Inflammatory macrophage treated with lipopolysaccharide for 1 hour (primary cell): Measurements from ENCODE around the gene TMC1.
A peak's percentile ranks its signal among the peaks of the same experiment; 100 is the strongest.
"Not testable (repeated sequence)": the region's sequence is repeated elsewhere in the genome, so short reads cannot be mapped to it uniquely, and the experiment has no call there.

ENCODE experiments used
- DNase-seq, 2 donors: peaks; one replicate each; pipeline ENCODE4 v3.0.0-alpha.2; 2020 to 2022

TMC1 gene

GRCh38 chr9:72775570-72775969, 254.2 kb downstream of the TMC1 start:
- DNase-seq = peak in 1 of 2 donors; percentile 3

- no peak for DNase-seq
Measured at GRCh38 chr9:72779614-72780013, 258.2 kb downstream of the TMC1 start.

- no peak for DNase-seq
Measured at GRCh38 chr9:72786948-72787347, 265.5 kb downstream of the TMC1 start.

GRCh38 chr9:72788966-72789735, 267.7 kb downstream of the TMC1 start:
- DNase-seq = no peak

- peak in 1 of 2 donors; percentile 7 for DNase-seq
Measured at GRCh38 chr9:72789885-72790284, 268.5 kb downstream of the TMC1 start.

GRCh38 chr9:72790989-72791388, 269.6 kb downstream of the TMC1 start:
- DNase-seq = peak; percentile 11

GRCh38 chr9:72791436-72791835, 270.0 kb downstream of the TMC1 start:
- no peak for DNase-seq

- DNase-seq = no peak
Measured at GRCh38 chr9:72794946-72795345, 273.5 kb downstream of the TMC1 start.

- no peak for DNase-seq
Measured at GRCh38 chr9:72800328-72800994, 279.1 kb downstream of the TMC1 start.

GRCh38 chr9:72805238-72805637, 283.8 kb downstream of the TMC1 start:
- DNase-seq = no peak

GRCh38 chr9:72806313-72806809, 285.0 kb downstream of the TMC1 start:
- not testable (repeated sequence) for DNase-seq

GRCh38 chr9:72807765-72808445, 286.5 kb downstream of the TMC1 start:
- no peak for DNase-seq

- DNase-seq = no peak
Measured at GRCh38 chr9:72808446-72808768, 287.0 kb downstream of the TMC1 start.

- no peak for DNase-seq
Measured at GRCh38 chr9:72809586-72809985, 288.2 kb downstream of the TMC1 start.

GRCh38 chr9:72812559-72813111, 291.2 kb downstream of the TMC1 start:
- DNase-seq = no peak

- no peak for DNase-seq
Measured at GRCh38 chr9:72813544-72813943, 292.1 kb downstream of the TMC1 start.

GRCh38 chr9:72814083-72814597, 292.7 kb downstream of the TMC1 start:
- DNase-seq = no peak

GRCh38 chr9:72816666-72817065, 295.3 kb downstream of the TMC1 start:
- DNase-seq = no peak

GRCh38 chr9:72817413-72817812, 296.0 kb downstream of the TMC1 start:
- DNase-seq = no peak

GRCh38 chr9:72818385-72818784, 297.0 kb downstream of the TMC1 start:
- DNase-seq = no peak

GRCh38 chr9:72823971-72824370, 302.6 kb downstream of the TMC1 start:
- DNase-seq = no peak

GRCh38 chr9:72826996-72827949, 305.9 kb downstream of the TMC1 start:
- DNase-seq = peak; percentile 5 to 16
